CD1c-positive myeloid dendritic cell (primary cell): Measurements from ENCODE around the gene MCM3AP.

ENCODE experiments used
- DNase-seq: peaks from one replicate; pipeline ENCODE4 v3.0.0-alpha.2; 2016; ENCODE audit errors: extremely low spot score

The MCM3AP gene

GRCh38 chr21:46185716-46186115, 99.7 kb downstream of the MCM3AP start:
- no peak for DNase-seq
